HepG2 (cell line): ENCODE measurements around the gene DTNB.

Experiments
- EP300 ChIP-seq, 3 experiments: sonication (generic) in 1 of 3; formaldehyde crosslinking in 1 of 3; IDR thresholded peaks; 2 replicates each; pipeline versions ENCODE4 v1.5.1 to v1.6.1; 2011 to 2020; ENCODE audit warnings: low read depth in 2 of 3, low read length in 2 of 3, borderline replicate concordance in 1 of 3, improper control_type of control experiment in 1 of 3, mild to moderate bottlenecking in 1 of 3, missing genetic modification reagents in 1 of 3, moderate library complexity in 1 of 3
- FOXP1 ChIP-seq, 2 experiments: fragments of 450-650 bp in 1 of 2; IDR thresholded peaks; 2 replicates each; pipeline ENCODE4 v1.6.1; 2017 to 2018; ENCODE audit warnings: antibody characterized with exemption in 1 of 2
- KMT2A ChIP-seq: sonication (generic); formaldehyde crosslinking; IDR thresholded peaks from 2 replicates; pipeline ENCODE4 v1.4.0; 2020; ENCODE audit warnings: missing genetic modification reagents
- POLR2A ChIP-seq, 2 experiments: IDR thresholded peaks; 2 replicates each; pipeline ENCODE4 v1.6.1; 2011; ENCODE audit warnings: low read depth in 2 of 2, low read length in 2 of 2, mild to moderate bottlenecking in 1 of 2, moderate library complexity in 1 of 2; ENCODE audit not compliant: insufficient read depth in 1 of 2
- POLR2AphosphoS5 ChIP-seq: IDR thresholded peaks from 2 replicates; pipeline ENCODE4 v1.6.1; 2012; ENCODE audit warnings: low read depth, low read length
- PREB ChIP-seq: sonication (generic); formaldehyde crosslinking; IDR thresholded peaks from 2 replicates; pipeline ENCODE4 v1.4.0; 2020; ENCODE audit warnings: missing genetic modification reagents
- TBL1XR1 ChIP-seq: fragments of 150-350 bp; IDR thresholded peaks from 2 replicates; pipeline ENCODE4 v1.6.1; 2014; ENCODE audit warnings: borderline replicate concordance, low read length; ENCODE audit not compliant: partially characterized antibody
- TCF7 ChIP-seq: sonication (generic); IDR thresholded peaks from 2 replicates; pipeline ENCODE4 v1.6.1; 2016; ENCODE audit warnings: antibody characterized with exemption, low read depth
- ZNF558 ChIP-seq: sonication (generic); formaldehyde crosslinking; IDR thresholded peaks from 2 replicates; pipeline ENCODE4 v1.9.0; 2022; ENCODE audit warnings: mild to moderate bottlenecking, missing genetic modification reagents, borderline replicate concordance
- TF ChIP-seq, protein P1 (sequence below): sonication (generic); formaldehyde crosslinking; IDR thresholded peaks from 2 replicates; pipeline ENCODE4 v1.5.0; 2020; ENCODE audit warnings: mild to moderate bottlenecking, missing genetic modification reagents, moderate library complexity

DNA sequence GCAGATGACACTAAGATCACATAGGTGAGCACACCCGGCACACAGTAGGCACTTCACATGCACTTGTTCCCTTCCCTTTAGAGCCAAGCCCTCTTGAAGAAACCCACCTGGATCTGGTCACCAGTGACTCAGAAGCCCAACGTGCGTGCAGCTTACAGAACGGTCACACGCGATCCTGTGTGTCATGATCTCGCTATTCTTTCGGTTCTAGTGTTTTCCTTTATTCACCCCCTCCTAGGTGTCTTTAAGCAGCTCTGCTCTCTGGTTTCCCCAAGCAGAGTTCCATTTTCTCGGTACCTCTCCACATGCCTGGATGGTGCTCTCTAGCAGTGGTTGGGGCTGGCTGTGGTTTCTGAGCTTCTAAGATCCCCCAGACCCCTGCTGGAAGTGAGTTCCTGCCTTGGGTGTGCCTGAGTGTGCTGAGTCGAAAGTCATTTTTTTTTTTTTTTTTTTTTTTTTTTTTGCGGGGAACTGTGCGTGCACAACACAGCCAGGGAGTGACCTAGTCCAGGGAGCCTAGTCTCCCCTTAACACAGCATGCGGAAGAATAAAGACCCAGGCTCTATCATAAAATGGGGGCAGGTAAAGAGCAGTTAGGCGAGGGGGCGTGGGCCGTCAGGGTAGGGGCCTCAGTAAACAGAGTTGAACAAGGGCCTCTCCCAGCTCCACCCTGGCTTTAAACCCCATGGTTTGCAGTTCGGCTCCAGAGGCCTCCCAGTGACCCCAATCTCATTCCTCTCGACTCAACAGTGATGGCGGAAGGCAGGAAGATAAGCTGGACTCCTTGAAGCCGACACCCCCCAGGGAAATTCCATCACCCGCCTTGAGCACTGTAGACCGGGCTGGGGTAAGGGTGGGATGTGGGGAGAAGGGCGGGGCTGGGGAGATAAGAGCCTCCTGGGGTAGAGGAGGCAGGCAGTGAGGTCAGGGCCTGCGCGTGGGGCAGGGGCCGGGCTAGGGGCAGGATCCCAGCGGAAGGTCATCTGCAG lies 301.8 kb downstream of the DTNB start:
- TF ChIP-seq FOXP1 (IDR thresholded peaks at IDR 0.05) (no peak), FOXP1 (CRISPR knock-in tag; IDR thresholded peaks at IDR 0.05) (no peak), TCF7 (no peak), ZNF558 (CRISPR knock-in tag) (no peak), TBL1XR1 (no peak), POLR2AphosphoS5 (no peak), PREB (CRISPR knock-in tag) (no peak), KMT2A (no peak), POLR2A (IDR thresholded peaks at IDR 0.05; ENCODE audit: insufficient read depth in 1 of 2, low read depth in 2 of 2, low read length in 2 of 2) (no peak), EP300 (IDR thresholded peaks at IDR 0.05; ENCODE audit: low read depth in 2 of 2, low read length in 2 of 2) (no peak), EP300 (CRISPR knock-in tag; IDR thresholded peaks at IDR 0.05; ENCODE audit: borderline replicate concordance) (no peak)
- TF ChIP-seq, protein P1, sequence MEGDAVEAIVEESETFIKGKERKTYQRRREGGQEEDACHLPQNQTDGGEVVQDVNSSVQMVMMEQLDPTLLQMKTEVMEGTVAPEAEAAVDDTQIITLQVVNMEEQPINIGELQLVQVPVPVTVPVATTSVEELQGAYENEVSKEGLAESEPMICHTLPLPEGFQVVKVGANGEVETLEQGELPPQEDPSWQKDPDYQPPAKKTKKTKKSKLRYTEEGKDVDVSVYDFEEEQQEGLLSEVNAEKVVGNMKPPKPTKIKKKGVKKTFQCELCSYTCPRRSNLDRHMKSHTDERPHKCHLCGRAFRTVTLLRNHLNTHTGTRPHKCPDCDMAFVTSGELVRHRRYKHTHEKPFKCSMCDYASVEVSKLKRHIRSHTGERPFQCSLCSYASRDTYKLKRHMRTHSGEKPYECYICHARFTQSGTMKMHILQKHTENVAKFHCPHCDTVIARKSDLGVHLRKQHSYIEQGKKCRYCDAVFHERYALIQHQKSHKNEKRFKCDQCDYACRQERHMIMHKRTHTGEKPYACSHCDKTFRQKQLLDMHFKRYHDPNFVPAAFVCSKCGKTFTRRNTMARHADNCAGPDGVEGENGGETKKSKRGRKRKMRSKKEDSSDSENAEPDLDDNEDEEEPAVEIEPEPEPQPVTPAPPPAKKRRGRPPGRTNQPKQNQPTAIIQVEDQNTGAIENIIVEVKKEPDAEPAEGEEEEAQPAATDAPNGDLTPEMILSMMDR (CRISPR knock-in tag), result no peak
